H1 (cell line): ENCODE results near the gene CHMP1B. TPM values are rescaled to one million over a fixed set of nuclear protein-coding genes. Genes with fewer than 3 reads are reported as not detected.
A peak's percentile ranks its signal among the peaks of the same experiment; 100 is the strongest.

Experiments
- CTCF ChIA-PET: fragments of 300-600 bp; sonication (Branson Sonifier 250); formaldehyde crosslinking; loops from one replicate; lab custom pipeline; 2021; ENCODE audit not compliant: partially characterized antibody; lab: Charles Lee
- POLR2A ChIA-PET: fragments of 300-600 bp; sonication (Branson Sonifier 250); formaldehyde crosslinking; loops from one replicate; lab custom pipeline; 2021; ENCODE audit warnings: inconsistent platforms; ENCODE audit not compliant: partially characterized antibody; lab: Charles Lee
- DNase-seq, 2 experiments: peaks; one replicate each; pipeline versions ENCODE4 v3.0.0 to v3.0.0-alpha.2; 2010 to 2022; ENCODE audit warnings: low spot score in 2 of 2, low read depth in 1 of 2, mixed read lengths in 1 of 2
- FAIRE-seq: peaks from 2 replicates; lab custom pipeline; 2011; peaks lifted over from hg19 to GRCh38; lab: Jason Lieb, UNC
- H2AFZ ChIP-seq: 2 replicates; pipeline ENCODE4 v1.8.1; 2012; ENCODE audit warnings: low read length, inconsistent platforms
- H2AK5ac ChIP-seq: 2 replicates; pipeline ENCODE4 v1.6.1; 2013; ENCODE audit warnings: low read depth, low read length
- H2BK120ac ChIP-seq: replicated peaks from 2 replicates; pipeline ENCODE3; 2013; ENCODE audit warnings: low read depth, low read length, inconsistent platforms
- H2BK12ac ChIP-seq: 2 replicates; pipeline ENCODE4 v1.6.1; 2013; ENCODE audit warnings: low read depth, low read length
- H2BK15ac ChIP-seq: 2 replicates; pipeline ENCODE4 v1.6.1; 2013; ENCODE audit warnings: low read length
- H2BK20ac ChIP-seq: 2 replicates; pipeline ENCODE4 v1.6.1; 2013; ENCODE audit warnings: low read length
- H2BK5ac ChIP-seq: 2 replicates; pipeline ENCODE4 v1.6.1; 2013; ENCODE audit warnings: low read depth, low read length
- H3K14ac ChIP-seq: 2 replicates; pipeline ENCODE4 v1.6.1; 2013; ENCODE audit warnings: inconsistent platforms; ENCODE audit not compliant: insufficient read length
- H3K18ac ChIP-seq: 2 replicates; pipeline ENCODE4 v1.6.1; 2013; ENCODE audit warnings: low read length; ENCODE audit errors: extremely low read depth
- H3K23ac ChIP-seq: 2 replicates; pipeline ENCODE4 v1.6.1; 2013; ENCODE audit warnings: inconsistent platforms; ENCODE audit not compliant: insufficient read length
- H3K23me2 ChIP-seq: 2 replicates; pipeline ENCODE4 v1.6.1; 2013; ENCODE audit warnings: low read depth, low read length
- H3K27ac ChIP-seq: 2 replicates; pipeline ENCODE4 v1.6.1; 2011; ENCODE audit warnings: low read depth, low read length, inconsistent platforms
- H3K27me3 ChIP-seq, 4 experiments: replicated peaks in 1 of 4; 1 replicate in 1 of 4; 2 replicates in 3 of 4; pipeline versions ENCODE4 v1.6.1 to v1.8.1; 2011 to 2013; ENCODE audit warnings: low read length in 3 of 4, mild to moderate bottlenecking in 3 of 4, inconsistent platforms in 2 of 4, mixed read lengths in 2 of 4, moderate library complexity in 1 of 4; ENCODE audit not compliant: control insufficient read depth in 3 of 4, insufficient read depth in 3 of 4; ENCODE audit errors: extremely low read depth in 1 of 4
- H3K36me3 ChIP-seq, 4 experiments: 2 replicates each; pipeline versions ENCODE4 v1.6.1 to v1.8.1; 2011 to 2013; ENCODE audit warnings: mild to moderate bottlenecking in 4 of 4, low read length in 3 of 4, moderate library complexity in 2 of 4, control low read depth in 1 of 4, inconsistent platforms in 1 of 4; ENCODE audit not compliant: insufficient read depth in 4 of 4, control insufficient read depth in 2 of 4
- H3K4ac ChIP-seq: replicated peaks from 2 replicates; pipeline ENCODE3; 2013; ENCODE audit warnings: low read length, low read depth, mixed read lengths, inconsistent platforms; ENCODE audit not compliant: insufficient read length
- H3K4me1 ChIP-seq, 4 experiments: replicated peaks in 1 of 4; 1 replicate in 1 of 4; 2 replicates in 3 of 4; pipeline versions ENCODE4 v1.6.1 to v1.8.1; 2011 to 2013; ENCODE audit warnings: low read length in 3 of 4, inconsistent platforms in 2 of 4, mixed read lengths in 1 of 4; ENCODE audit not compliant: insufficient read depth in 4 of 4, control insufficient read depth in 3 of 4
- H3K4me2 ChIP-seq, 2 experiments: 2 replicates each; pipeline versions ENCODE4 v1.6.1 to v1.8.1; 2011 to 2013; ENCODE audit warnings: low read depth in 2 of 2, low read length in 2 of 2, control low read depth in 1 of 2, inconsistent platforms in 1 of 2, mild to moderate bottlenecking in 1 of 2; ENCODE audit not compliant: insufficient read depth in 1 of 2
- H3K4me3 ChIP-seq, 4 experiments: fragments of 200-600, 300-600 bp in 1 of 4; sonication (generic), shearing (Covaris generic), sonication (Bioruptor Twin) in 1 of 4; 2 replicates each; pipeline versions ENCODE4 v1.5.1 to v1.8.1; 2011 to 2016; ENCODE audit warnings: low read length in 4 of 4, low read depth in 3 of 4, control low read depth in 2 of 4, inconsistent platforms in 2 of 4, mild to moderate bottlenecking in 2 of 4, mixed read lengths in 1 of 4, moderate library complexity in 1 of 4; ENCODE audit not compliant: insufficient read depth in 2 of 4; ENCODE audit errors: extremely low read depth in 1 of 4
- H3K56ac ChIP-seq: replicated peaks from 2 replicates; pipeline ENCODE3; 2013; ENCODE audit warnings: low read depth, mild to moderate bottlenecking, mixed read lengths, low read length, inconsistent platforms; ENCODE audit not compliant: insufficient read length
- H3K79me1 ChIP-seq: 2 replicates; pipeline ENCODE4 v1.6.1; 2013; ENCODE audit warnings: low read depth, low read length, control low read depth
- H3K79me2 ChIP-seq, 2 experiments: 2 replicates each; pipeline versions ENCODE4 v1.6.1 to v1.8.1; 2012 to 2013; ENCODE audit warnings: low read length in 2 of 2, mild to moderate bottlenecking in 2 of 2, inconsistent platforms in 1 of 2; ENCODE audit not compliant: insufficient read depth in 2 of 2, control insufficient read depth in 1 of 2
- H3K9ac ChIP-seq, 4 experiments: replicated peaks in 1 of 4; 1 replicate in 1 of 4; 2 replicates in 3 of 4; pipeline versions ENCODE4 v1.6.1 to v1.8.1; 2011 to 2013; ENCODE audit warnings: low read depth in 3 of 4, low read length in 3 of 4, control low read depth in 2 of 4, mild to moderate bottlenecking in 2 of 4, moderate library complexity in 2 of 4, inconsistent platforms in 1 of 4; ENCODE audit errors: extremely low read depth in 1 of 4
- H3K9me3 ChIP-seq, 2 experiments: 2 replicates each; pipeline versions ENCODE4 v1.6.1 to v1.8.1; 2012 to 2013; ENCODE audit warnings: mild to moderate bottlenecking in 2 of 2, moderate library complexity in 2 of 2, control low read depth in 1 of 2, inconsistent platforms in 1 of 2, low read depth in 1 of 2, low read length in 1 of 2, mixed read lengths in 1 of 2; ENCODE audit not compliant: insufficient read depth in 2 of 2
- H4K20me1 ChIP-seq, 2 experiments: replicated peaks in 1 of 2; 2 replicates each; pipeline versions ENCODE3 to v1.8.1; 2011 to 2013; ENCODE audit warnings: inconsistent platforms in 2 of 2, low read length in 2 of 2, mild to moderate bottlenecking in 1 of 2; ENCODE audit not compliant: insufficient read depth in 2 of 2, control insufficient read depth in 1 of 2
- H4K5ac ChIP-seq: 2 replicates; pipeline ENCODE4 v1.6.1; 2013; ENCODE audit warnings: low read length, low read depth, mixed read lengths, inconsistent platforms; ENCODE audit not compliant: insufficient read length
- H4K8ac ChIP-seq: 2 replicates; pipeline ENCODE4 v1.8.0; 2013; ENCODE audit warnings: mild to moderate bottlenecking, moderate library complexity, low read length, inconsistent platforms; ENCODE audit not compliant: insufficient read depth; ENCODE audit errors: extremely low read depth
- H4K91ac ChIP-seq: replicated peaks from 2 replicates; pipeline ENCODE3; 2013; ENCODE audit warnings: low read length, mixed read lengths, inconsistent platforms; ENCODE audit not compliant: insufficient read length
- CREB1 ChIP-seq: IDR thresholded peaks from 2 replicates; pipeline ENCODE4 v1.6.1; 2012; ENCODE audit warnings: inconsistent platforms
- HDAC6 ChIP-seq: IDR thresholded peaks from one replicate; pipeline ENCODE4 v1.7.1; 2012; ENCODE audit warnings: low read depth, mild to moderate bottlenecking, inconsistent platforms, low read length, moderate library complexity
- KDM1A ChIP-seq: fragments of 200-600, 300-600 bp; sonication (generic); IDR thresholded peaks from 2 replicates; pipeline ENCODE4 v1.7.1; 2016; ENCODE audit warnings: mild to moderate bottlenecking, low read length, borderline replicate concordance
- KDM5A ChIP-seq: fragments of 200-600 bp; IDR thresholded peaks from 2 replicates; pipeline ENCODE4 v1.7.1; 2012; ENCODE audit warnings: mild to moderate bottlenecking, low read length, inconsistent platforms, mixed read lengths
- PHF8 ChIP-seq: fragments of 200-600 bp; sonication (generic); conservative IDR thresholded peaks from 2 replicates; pipeline ENCODE4 v1.7.1; 2012; ENCODE audit warnings: low read depth, mild to moderate bottlenecking, inconsistent platforms, low read length, moderate library complexity
- SP2 ChIP-seq: IDR thresholded peaks from 2 replicates; pipeline ENCODE4 v1.6.1; 2012; ENCODE audit warnings: mild to moderate bottlenecking, low read length, inconsistent platforms
- TAF7 ChIP-seq: optimal IDR thresholded peaks from 2 replicates; pipeline ENCODE3; 2011; ENCODE audit warnings: low read depth, mild to moderate bottlenecking, inconsistent platforms, low read length, moderate library complexity, borderline replicate concordance
- TEAD4 ChIP-seq: IDR thresholded peaks from 2 replicates; pipeline ENCODE4 v1.6.1; 2012; ENCODE audit warnings: low read depth, low read length, inconsistent platforms, mixed read lengths
- USF2 ChIP-seq: IDR thresholded peaks from 2 replicates; pipeline ENCODE4 v1.6.1; 2011; ENCODE audit warnings: low read length, improper control_type of control experiment
- WGBS, 2 experiments: shearing (Covaris generic) in 1 of 2; methylation state at CpG; one replicate each; pipeline versions ENCODE4 v1.1.6 to v1.1.7; 2013 to 2015; ENCODE audit warnings: low lambda C conversion rate in 2 of 2, mixed read lengths in 2 of 2, inconsistent platforms in 1 of 2, low coverage in 1 of 2, missing lambda C conversion rate in 1 of 2; ENCODE audit not compliant: insufficient replicate concordance in 2 of 2, insufficient coverage in 1 of 2, insufficient read length in 1 of 2; ENCODE audit errors: extremely low coverage in 1 of 2, missing lambda C conversion rate in 1 of 2; 5-methylcytosine and 5-hydroxymethylcytosine counted together
- polyA plus RNA-seq, 7 experiments: library from polyadenylated mRNA; depleted of rRNA in 3 of 7; stranded (reverse) in 5 of 7; unstranded in 2 of 7; fragments of >200 nt in 5 of 7; fragments of 200-250 nt in 2 of 7; gene quantifications; 1 replicate in 5 of 7; 2 replicates in 1 of 7; 4 replicates in 1 of 7; pipeline versions ENCODE4 v1.2.1 to v1.2.3, GENCODE V29; 2011 to 2013; ENCODE audit warnings: missing spikeins in 2 of 7, mixed read lengths in 2 of 7
- total RNA-seq: library from RNA; stranded (reverse); fragmentation: NEBNext Ultra II Directional; extraction: Animal tissue kit (Norgen Biotek cat#: 25700); gene quantifications from 2 replicates; pipeline ENCODE4 v1.2.1, GENCODE V29; 2021

Gene CHMP1B
- total and polyA plus RNA-seq, 2 of the 8 experiments (the other 6 are each of a cell fraction or from before 2014, with no cell fraction given) = 30.5 to 43.2 TPM

- no peak overlapping the region for H2BK20ac ChIP-seq
These were observed 20.6 kb upstream of the CHMP1B start for GRCh38 chr18:11830585-11830984.

More at GRCh38 chr18:11830585-11830984, 20.6 kb upstream of the CHMP1B start:
- no peaks in the 10 kb centered on the region for H3K79me1 ChIP-seq
- H3K4ac ChIP-seq = no peak overlapping the region
- no peak overlapping the region for H3K56ac ChIP-seq
- H3K23me2 ChIP-seq = no peaks in the 10 kb centered on the region
- no peak overlapping the region for H4K8ac ChIP-seq
- ChIA-PET CTCF (interaction anchor here (0.6 to 1.9 kb wide), 3 partner anchors 19 to 98 kb away, joined by 3 to 6 read pairs (median 5); no protein-coding TSS in a partner anchor), POLR2A (interaction anchor here (2.0 kb wide), 1 partner anchor 9 kb away, joined by 6 read pairs; no protein-coding TSS in a partner anchor)
- H3K79me2 ChIP-seq = no peaks in the 10 kb centered on the region
- H3K9me3 ChIP-seq = no peaks in the 10 kb centered on the region
- WGBS, 2 experiments = 96% methylated on average over 4 of the region's 4 CpGs; no CpG with 5 or more reads in 1 of the 2 experiments
- no peak overlapping the region for H2BK15ac ChIP-seq
- no peaks in the 10 kb centered on the region for H3K36me3 ChIP-seq
- TF ChIP-seq KDM5A (no peak), CREB1 (no peak), KDM1A (peak; percentile 44; the same call in 1 of the 2 replicates), PHF8 (no peak), HDAC6 (no peak), TAF7 (no peak), SP2 (no peak), TEAD4 (no peak), USF2 (no peak)
- no peak overlapping the region for H3K18ac ChIP-seq
- no peak overlapping the region for H2BK5ac ChIP-seq
- H3K9ac ChIP-seq = no peak overlapping the region
- DNase-seq (no peak), FAIRE-seq (no peak)
- no peak overlapping the region for H4K5ac ChIP-seq
- no peak overlapping the region for H2AK5ac ChIP-seq
- H4K91ac ChIP-seq = no peak overlapping the region
- no peak overlapping the region for H3K27ac ChIP-seq
- no peak overlapping the region for H3K4me3 ChIP-seq
- no peak overlapping the region for H2AFZ ChIP-seq
- no peak overlapping the region for H3K14ac ChIP-seq
- H3K23ac ChIP-seq = no peak overlapping the region
- H2BK12ac ChIP-seq = no peak overlapping the region
- H3K4me1 ChIP-seq = peaks cover 4 to 17% (median 8%) of the 10 kb centered on the region in 4 experiments; a peak in 6 of 7 replicates
- H3K27me3 ChIP-seq = no peaks in the 10 kb centered on the region
- H2BK120ac ChIP-seq = no peak overlapping the region
- H3K4me2 ChIP-seq = no peak overlapping the region
- H4K20me1 ChIP-seq = no peaks in the 10 kb centered on the region
